Esophagus muscularis mucosa (tissue), 4 donors: Measurements from ENCODE around the gene NDUFC2. TPM values are rescaled to one million over a fixed set of nuclear protein-coding genes. Genes with fewer than 3 reads are reported as not detected.

Experiments
- DNase-seq: peaks from one replicate; pipeline ENCODE4 v3.0.0-alpha.2; 2017; ENCODE audit errors: extremely low spot score
- H3K27ac ChIP-seq, 4 donors: fragments of 200-600 bp; sonication (generic); replicated peaks in 1 of 4; 1 replicate in 3 of 4; 2 replicates in 1 of 4; pipeline ENCODE4 v1.5.1; 2016 to 2019; ENCODE audit warnings: mild to moderate bottlenecking in 1 of 4
- H3K27me3 ChIP-seq, 4 donors: fragments of 200-600 bp; sonication (generic); one replicate each; pipeline versions ENCODE4 v1.5.1 to v1.6.0; 2016 to 2019
- H3K36me3 ChIP-seq, 4 donors: fragments of 200-600 bp; sonication (generic); one replicate each; pipeline ENCODE4 v1.5.1; 2016 to 2019
- H3K4me1 ChIP-seq, 4 donors: fragments of 200-600 bp; sonication (generic); one replicate each; pipeline ENCODE4 v1.5.1; 2016 to 2019
- H3K4me3 ChIP-seq, 4 donors: fragments of 200-600 bp; sonication (generic); 1 replicate in 2 of 4; 2 replicates in 2 of 4; pipeline ENCODE4 v1.5.1; 2016 to 2019; ENCODE audit warnings: mild to moderate bottlenecking in 4 of 4, moderate library complexity in 1 of 4
- H3K9me3 ChIP-seq, 4 donors: fragments of 200-600 bp; sonication (generic); 1 replicate in 3 of 4; 2 replicates in 1 of 4; pipeline ENCODE4 v1.5.1; 2016 to 2019
- CTCF ChIP-seq, 3 experiments: fragments of 200-600 bp in 2 of 3; fragments of 450-650 bp in 1 of 3; sonication (generic) in 2 of 3; IDR thresholded peaks; one replicate each; pipeline ENCODE4 v1.5.1; 2017 to 2019; ENCODE audit warnings: antibody characterized with exemption in 3 of 3, mild to moderate bottlenecking in 2 of 3, moderate library complexity in 1 of 3
- EP300 ChIP-seq: sonication (generic); formaldehyde crosslinking; IDR thresholded peaks from one replicate; pipeline ENCODE4 v1.6.1; 2017; ENCODE audit warnings: antibody characterized with exemption
- POLR2A ChIP-seq: fragments of 450-650 bp; IDR thresholded peaks from one replicate; pipeline ENCODE4 v1.6.1; 2017; ENCODE audit warnings: antibody characterized with exemption, moderate library complexity, mild to moderate bottlenecking, low read depth
- POLR2AphosphoS5 ChIP-seq, 2 donors: sonication (generic); formaldehyde crosslinking; IDR thresholded peaks; one replicate each; pipeline ENCODE4 v1.6.1; 2017; ENCODE audit warnings: antibody characterized with exemption in 2 of 2
- WGBS: methylation state at CpG from one replicate; pipeline ENCODE4 v1.1.5; 2018; 5-methylcytosine and 5-hydroxymethylcytosine counted together
- intact Hi-C: fragments of 100-400 bp; cut with DNase I; formaldehyde crosslinking; loops from one replicate; pipeline ENCODE4 v1.15.1; 2023
- total RNA-seq, 4 donors: library from RNA; depleted of rRNA; stranded (reverse); fragments of >200 nt; gene quantifications; one replicate each; pipeline versions ENCODE4 v1.1.0 to v1.2.1, GENCODE V29; 2016

The NDUFC2 gene
- total RNA-seq, 4 donors from 2014 or later = 65.1 to 116 (median 91.1) TPM

- no peak for DNase-seq
- no peak for TF ChIP-seq POLR2A
- no peak for TF ChIP-seq POLR2AphosphoS5 (IDR thresholded peaks at IDR 0.05)
- no peak for TF ChIP-seq CTCF (IDR thresholded peaks at IDR 0.05)
- no peak for TF ChIP-seq EP300
- Histone ChIP-seq H3K27ac (no peak overlapping the region), H3K4me3 (no peak overlapping the region), H3K27me3 (peaks cover 0 to 12% (median 0%) of the 10 kb centered on the region in 4 donors), H3K36me3 (peaks cover 0 to 9% (median 0%) of the 10 kb centered on the region in 4 donors), H3K9me3 (no peaks in the 10 kb centered on the region), H3K4me1 (peaks cover 0 to 15% (median 12%) of the 10 kb centered on the region in 4 donors)
- WGBS = 62% methylated on average over 3 of the region's 3 CpGs
- intact Hi-C loops = no loop called here
Measured at GRCh38 chr11:78020246-78020645, 59.4 kb downstream of the NDUFC2 start.

DNA sequence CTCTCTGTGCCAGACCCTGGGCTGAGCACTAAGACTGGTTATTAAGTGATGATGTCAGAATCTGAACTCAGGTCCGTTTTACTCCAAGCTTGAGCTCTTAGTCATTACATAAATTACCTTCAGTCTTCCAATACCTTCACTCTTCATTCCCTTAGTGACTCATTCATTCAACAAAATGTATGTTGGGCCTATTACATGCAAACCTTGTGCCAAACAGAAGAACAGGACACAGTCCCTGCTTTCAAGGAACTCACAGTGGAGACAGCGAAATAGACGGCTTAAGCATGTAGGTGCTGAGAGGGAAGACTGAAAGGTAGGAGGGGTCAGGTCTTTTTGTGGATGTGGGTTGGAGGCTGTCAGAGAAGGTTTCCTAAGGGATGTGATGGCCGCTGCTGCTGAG, 59.9 kb downstream of the NDUFC2 start:
- 76% methylated on average over 4 of the region's 4 CpGs for WGBS
- H3K36me3 ChIP-seq = peaks cover 0 to 9% (median 0%) of the 10 kb centered on the region in 4 donors
- H3K9me3 ChIP-seq = no peaks in the 10 kb centered on the region
- H3K27me3 ChIP-seq = peaks cover 0 to 12% (median 0%) of the 10 kb centered on the region in 4 donors
- no peak overlapping the region for H3K27ac ChIP-seq
- intact Hi-C loops = no loop called here
- H3K4me1 ChIP-seq = peaks cover 0 to 15% (median 12%) of the 10 kb centered on the region in 4 donors
- TF ChIP-seq EP300 (no peak), POLR2A (no peak), POLR2AphosphoS5 (IDR thresholded peaks at IDR 0.05) (no peak), CTCF (IDR thresholded peaks at IDR 0.05) (no peak)
- no peak for DNase-seq
- no peak overlapping the region for H3K4me3 ChIP-seq

Other genes with a start within 250 kb of the NDUFC2 start
- 10 to 100 TPM; 13.3 to 34.1 (median 15.2) TPM for gene INTS4, start 85.2 kb downstream of the NDUFC2 start, total RNA-seq
- gene KCTD14, start 56.6 kb downstream of the NDUFC2 start, total RNA-seq = 1 to 10 TPM in 3 of 4 donors, under 1 TPM in 1; 0.83 to 2.6 (median 1.3) TPM
- gene THRSP, start 16.0 kb downstream of the NDUFC2 start, total RNA-seq = not detected
- gene ALG8, start 59.8 kb upstream of the NDUFC2 start, total RNA-seq = 10 to 100 TPM; 11.2 to 21.6 (median 15.7) TPM
- 10 to 100 TPM in 2 of 4 donors, 1 to 10 TPM in 2; 6.6 to 21.0 (median 12.1) TPM for gene KCTD21, start 108.8 kb upstream of the NDUFC2 start, total RNA-seq
- gene USP35, start 109.1 kb upstream of the NDUFC2 start, total RNA-seq = 10 to 100 TPM in 2 of 4 donors, 1 to 10 TPM in 2; 5.8 to 15.4 (median 11.3) TPM